CD14-positive monocyte (primary cell): ENCODE measurements around the gene PRDM10. TPM values are rescaled to one million over a fixed set of nuclear protein-coding genes. Genes with fewer than 3 reads are reported as not detected.
A peak's percentile ranks its signal among the peaks of the same experiment; 100 is the strongest.

Experiments used
- DNase-seq, 3 donors: peaks; one replicate each; pipeline ENCODE4 v3.0.0-alpha.2; 2011 to 2022
- H2AFZ ChIP-seq: 2 replicates; pipeline ENCODE4 v1.6.0; 2012; ENCODE audit warnings: mild to moderate bottlenecking, low read depth, low read length, inconsistent platforms; ENCODE audit not compliant: insufficient read depth, poor library complexity, severe bottlenecking
- H3K27ac ChIP-seq, 2 donors: 1 replicate in 1 of 2; 2 replicates in 1 of 2; pipeline ENCODE4 v1.5.1; 2012 to 2013; ENCODE audit warnings: low read length in 2 of 2, control low read depth in 1 of 2, inconsistent platforms in 1 of 2, low read depth in 1 of 2, mild to moderate bottlenecking in 1 of 2
- H3K27me3 ChIP-seq, 2 donors: one replicate each; pipeline versions ENCODE4 v1.6.0 to v1.6.1; 2011 to 2013; ENCODE audit warnings: low read length in 2 of 2; ENCODE audit not compliant: control insufficient read depth in 2 of 2, insufficient read depth in 2 of 2
- H3K36me3 ChIP-seq, 2 donors: replicated peaks in 1 of 2; 1 replicate in 1 of 2; 2 replicates in 1 of 2; pipeline versions ENCODE4 v1.5.1 to v1.6.1; 2012 to 2013; ENCODE audit warnings: low read length in 2 of 2, control low read depth in 1 of 2, inconsistent platforms in 1 of 2, mild to moderate bottlenecking in 1 of 2; ENCODE audit not compliant: insufficient read depth in 2 of 2, control insufficient read depth in 1 of 2
- H3K4me1 ChIP-seq, 2 donors: 1 replicate in 1 of 2; 2 replicates in 1 of 2; pipeline versions ENCODE4 v1.5.1 to v1.6.1; 2012 to 2013; ENCODE audit warnings: low read length in 2 of 2, control low read depth in 1 of 2, inconsistent platforms in 1 of 2, mild to moderate bottlenecking in 1 of 2, moderate library complexity in 1 of 2; ENCODE audit not compliant: insufficient read depth in 2 of 2, control insufficient read depth in 1 of 2
- H3K4me2 ChIP-seq: replicated peaks from 2 replicates; pipeline ENCODE3; 2012; ENCODE audit warnings: low read length, moderate library complexity, mild to moderate bottlenecking; ENCODE audit not compliant: poor library complexity, severe bottlenecking; ENCODE audit errors: extremely low read depth
- H3K4me3 ChIP-seq, 3 experiments: fragments of 200-600 bp in 1 of 3; sonication (generic) in 1 of 3; replicated peaks in 1 of 3; 1 replicate in 2 of 3; 2 replicates in 1 of 3; pipeline ENCODE4 v1.5.1; 2011 to 2013; ENCODE audit warnings: low read length in 3 of 3, mild to moderate bottlenecking in 3 of 3, control low read depth in 2 of 3, low read depth in 2 of 3, inconsistent platforms in 1 of 3, moderate library complexity in 1 of 3
- H3K79me2 ChIP-seq: 2 replicates; pipeline ENCODE4 v1.6.0; 2012; ENCODE audit warnings: mild to moderate bottlenecking, control low read depth, inconsistent platforms, low read length, moderate library complexity; ENCODE audit not compliant: insufficient read depth
- H3K9ac ChIP-seq: 2 replicates; pipeline ENCODE4 v1.6.0; 2017; ENCODE audit warnings: low read length, mild to moderate bottlenecking; ENCODE audit not compliant: insufficient read depth, poor library complexity, severe bottlenecking
- H3K9me3 ChIP-seq, 2 donors: replicated peaks in 1 of 2; 1 replicate in 1 of 2; 2 replicates in 1 of 2; pipeline versions ENCODE4 v1.5.1 to v1.6.1; 2012 to 2013; ENCODE audit warnings: low read length in 2 of 2, control low read depth in 1 of 2; ENCODE audit not compliant: control insufficient read depth in 1 of 2, insufficient read depth in 1 of 2
- H4K20me1 ChIP-seq: 2 replicates; pipeline ENCODE4 v1.6.0; 2012; ENCODE audit warnings: mild to moderate bottlenecking, low read length, control low read depth, moderate library complexity; ENCODE audit not compliant: insufficient read depth
- H3K27ac Mint-ChIP-seq, 7 donors: one replicate each; pipeline ENCODE4 v1.8.0; 2020; ENCODE audit warnings: mild to moderate bottlenecking in 7 of 7, mixed read lengths in 7 of 7, moderate library complexity in 6 of 7, inconsistent platforms in 2 of 7
- H3K27me3 Mint-ChIP-seq, 3 donors: one replicate each; pipeline ENCODE4 v1.8.0; 2021 to 2022; ENCODE audit warnings: low read depth in 3 of 3, mild to moderate bottlenecking in 3 of 3, mixed read lengths in 3 of 3, moderate library complexity in 3 of 3, inconsistent platforms in 1 of 3
- H3K36me3 Mint-ChIP-seq, 2 donors: one replicate each; pipeline ENCODE4 v1.8.0; 2020; ENCODE audit warnings: mixed read lengths in 2 of 2, inconsistent platforms in 1 of 2, mild to moderate bottlenecking in 1 of 2
- H3K4me1 Mint-ChIP-seq: one replicate; pipeline ENCODE4 v1.8.0; 2020; ENCODE audit warnings: mild to moderate bottlenecking, mixed read lengths
- H3K4me3 Mint-ChIP-seq, 2 donors: one replicate each; pipeline ENCODE4 v1.8.0; 2020; ENCODE audit warnings: mild to moderate bottlenecking in 2 of 2, mixed read lengths in 2 of 2, moderate library complexity in 1 of 2
- H3K9me3 Mint-ChIP-seq, 7 donors: one replicate each; pipeline ENCODE4 v1.8.0; 2020 to 2022; ENCODE audit warnings: mixed read lengths in 7 of 7, mild to moderate bottlenecking in 6 of 7, moderate library complexity in 6 of 7, inconsistent platforms in 2 of 7
- CTCF ChIP-seq: fragments of 200-600 bp; IDR thresholded peaks from one replicate; pipeline ENCODE4 v1.8.0; 2022; ENCODE audit warnings: antibody characterized with exemption, mild to moderate bottlenecking
- WGBS: methylation state at CpG from one replicate; pipeline ENCODE4 v1.1.5; 2013; ENCODE audit warnings: missing lambda C conversion rate; ENCODE audit not compliant: insufficient coverage; 5-methylcytosine and 5-hydroxymethylcytosine counted together
- intact Hi-C, 2 donors: fragments of 100-400 bp; cut with micrococcal nuclease; formaldehyde crosslinking; loops; one replicate each; pipeline versions ENCODE4 v1.15.0 to v1.15.1; 2023
- polyA plus RNA-seq, 3 donors: library from polyadenylated mRNA; depleted of rRNA in 1 of 3; unstranded in 2 of 3; stranded (reverse) in 1 of 3; fragments of 300-500 nt in 2 of 3; fragments of >200 nt in 1 of 3; fragmentation: Illumina TruSeq in 2 of 3; gene quantifications; 1 replicate in 2 of 3; 2 replicates in 1 of 3; pipeline ENCODE4 v1.2.3, GENCODE V29; 2012 to 2021

The PRDM10 gene
- polyA plus RNA-seq, 3 donors: 0.64 to 5.6 (median 1.1) TPM

DNA sequence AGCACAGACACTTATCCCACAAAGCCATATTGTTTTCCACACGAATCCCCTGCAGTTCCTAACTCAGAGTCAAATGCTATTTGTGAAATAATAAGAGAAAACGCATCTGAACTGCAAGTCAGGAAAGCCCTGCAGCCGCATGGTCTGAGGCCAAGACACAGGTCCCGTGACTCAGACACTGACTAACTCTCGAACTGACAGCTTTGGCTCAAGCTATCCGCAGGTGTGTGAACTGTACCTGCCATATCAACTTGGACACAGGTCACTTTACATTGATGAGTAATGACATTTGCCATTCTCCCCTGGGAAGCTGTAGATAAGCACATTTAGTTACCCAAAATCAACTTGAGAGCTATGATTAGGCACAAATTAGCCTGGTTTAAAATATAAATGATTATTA, 72.3 kb downstream of the PRDM10 start:
- H3K9ac ChIP-seq: peak overlapping the region; percentile 24
- H3K36me3 ChIP-seq: peaks cover 3 to 16% of the 10 kb centered on the region in 2 donors
- no peak overlapping the region for H2AFZ ChIP-seq
- no peaks in the 10 kb centered on the region for H4K20me1 ChIP-seq
- intact Hi-C loops: loop anchor here in 1 of 2 donors (2.0 to 5.0 kb wide), 3 partner anchors 21 to 73 kb away; partner anchors contain the start of gene PRDM10
- Mint-ChIP-seq H3K4me3 (peak overlapping the region in 1 of 2 donors; percentile 69), H3K36me3 (peaks cover 28 to 36% of the 10 kb centered on the region in 2 donors), H3K27ac (peak overlapping the region; percentile 90 to 95 (median 93)), H3K9me3 (no peaks in the 10 kb centered on the region), H3K27me3 (no peaks in the 10 kb centered on the region), H3K4me1 (peaks cover 45% of the 10 kb centered on the region)
- H3K4me1 ChIP-seq: peaks cover 35 to 46% of the 10 kb centered on the region in 2 donors
- WGBS: 35% methylated on average over 4 of the region's 6 CpGs
- H3K27me3 ChIP-seq: no peaks in the 10 kb centered on the region
- no peaks in the 10 kb centered on the region for H3K9me3 ChIP-seq
- peak overlapping the region; percentile 69 for H3K4me2 ChIP-seq
- peak overlapping the region; percentile 86 to 91 for H3K27ac ChIP-seq
- TF ChIP-seq CTCF: no peak
- DNase-seq: peak; percentile 59 to 90 (median 76)
- peaks cover 3% of the 10 kb centered on the region for H3K79me2 ChIP-seq
- peak overlapping the region in 1 of 3 experiments; percentile 61 for H3K4me3 ChIP-seq

GRCh38 chr11:129929721-129930120, 72.9 kb downstream of the PRDM10 start:
- H3K27me3 Mint-ChIP-seq: no peaks in the 10 kb centered on the region
- TF ChIP-seq CTCF: no peak
- H3K79me2 ChIP-seq: peaks cover 3% of the 10 kb centered on the region
- WGBS: no CpG with 5 or more reads among the region's 2 CpGs
- no peaks in the 10 kb centered on the region for H3K27me3 ChIP-seq
- H3K9me3 ChIP-seq: no peaks in the 10 kb centered on the region
- H3K4me2 ChIP-seq: peak overlapping the region; percentile 69
- peaks cover 45% of the 10 kb centered on the region for H3K4me1 Mint-ChIP-seq
- peaks cover 27 to 34% of the 10 kb centered on the region in 2 donors for H3K36me3 Mint-ChIP-seq
- H3K4me3 ChIP-seq: peak overlapping the region in 1 of 3 experiments; percentile 61
- intact Hi-C loops: loop anchor here in 1 of 2 donors (2.0 to 10.0 kb wide), 4 partner anchors 21 to 135 kb away; partner anchors contain the start of genes APLP2 and PRDM10
- H3K27ac Mint-ChIP-seq: peak overlapping the region; percentile 90 to 95 (median 93)
- H3K36me3 ChIP-seq: peaks cover under 1 to 18% of the 10 kb centered on the region in 2 donors
- H3K4me3 Mint-ChIP-seq: peak overlapping the region; percentile 57 to 69
- H2AFZ ChIP-seq: no peak overlapping the region
- peaks cover 35 to 46% of the 10 kb centered on the region in 2 donors for H3K4me1 ChIP-seq
- H3K9me3 Mint-ChIP-seq: no peaks in the 10 kb centered on the region
- DNase-seq: peak; percentile 6 to 69 (median 58)
- peak overlapping the region; percentile 86 to 91 for H3K27ac ChIP-seq
- H3K9ac ChIP-seq: peak overlapping the region; percentile 24
- H4K20me1 ChIP-seq: no peaks in the 10 kb centered on the region
